Bronchial epithelial cell (primary cell): ENCODE results near the gene ARHGAP42. TPM values are rescaled to one million over a fixed set of nuclear protein-coding genes. Genes with fewer than 3 reads are reported as not detected.

Experiments
- DNase-seq: peaks from one replicate; pipeline ENCODE4 v3.0.0-alpha.2; 2010; ENCODE audit warnings: low read depth
- FAIRE-seq: peaks from 2 replicates; lab custom pipeline; 2011; peaks lifted over from hg19 to GRCh38; lab: Jason Lieb, UNC
- H3K27me3 ChIP-seq: 2 replicates; pipeline ENCODE4 v1.5.1; 2011; ENCODE audit warnings: low read length; ENCODE audit not compliant: control insufficient read depth, insufficient read depth
- H3K36me3 ChIP-seq: 2 replicates; pipeline ENCODE4 v1.5.1; 2011; ENCODE audit warnings: low read length; ENCODE audit not compliant: control insufficient read depth, insufficient read depth
- H3K4me3 ChIP-seq: 2 replicates; pipeline ENCODE4 v1.5.1; 2011; ENCODE audit warnings: mild to moderate bottlenecking, low read depth, low read length, control low read depth
- total RNA-seq: library from RNA; depleted of rRNA; stranded (reverse); fragments of >200 nt; gene quantifications from 2 replicates; pipeline ENCODE4 v1.2.1, GENCODE V29; 2014
- TF ChIP-seq, protein P1 (sequence below): IDR thresholded peaks from 2 replicates; pipeline ENCODE4 v1.5.1; 2011; ENCODE audit warnings: mild to moderate bottlenecking, moderate library complexity, low read length, control low read depth, inconsistent platforms; ENCODE audit not compliant: insufficient read depth, severe bottlenecking

The ARHGAP42 gene
- total RNA-seq, 1 donor from 2014 or later: 5.3 TPM

DNA sequence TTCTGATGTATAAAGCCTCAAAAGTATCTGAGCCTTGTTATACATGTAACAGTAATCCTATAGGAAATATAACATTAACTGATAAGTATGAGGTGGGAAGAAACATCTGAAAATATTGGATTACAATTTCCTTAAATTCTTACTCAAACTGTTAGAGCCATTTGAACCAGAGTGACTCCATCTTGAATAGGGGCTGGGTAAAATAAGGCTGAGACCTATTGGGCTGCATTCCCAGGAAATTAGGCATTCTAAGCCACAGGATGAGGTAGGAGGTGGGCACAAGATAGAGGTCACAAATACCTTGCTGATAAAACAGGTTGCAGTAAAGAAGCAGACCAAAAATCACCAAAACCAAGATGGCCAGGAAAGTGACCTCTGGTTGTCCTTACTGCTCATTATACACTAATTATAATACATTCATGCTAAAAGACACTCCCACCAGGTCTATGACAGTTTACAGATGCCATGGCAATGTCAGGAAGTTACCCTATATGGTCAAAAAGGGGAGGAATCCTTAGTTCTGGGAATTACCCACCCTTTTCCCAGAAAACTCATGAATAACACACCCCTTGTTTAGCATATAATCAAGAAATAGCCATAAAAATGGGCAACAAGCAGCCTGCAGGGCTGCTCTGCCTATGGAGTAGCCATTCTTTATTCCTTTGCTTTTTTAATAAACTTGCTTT lies 327.7 kb downstream of the ARHGAP42 start:
- no peak overlapping the region for H3K4me3 ChIP-seq
- TF ChIP-seq, protein P1, sequence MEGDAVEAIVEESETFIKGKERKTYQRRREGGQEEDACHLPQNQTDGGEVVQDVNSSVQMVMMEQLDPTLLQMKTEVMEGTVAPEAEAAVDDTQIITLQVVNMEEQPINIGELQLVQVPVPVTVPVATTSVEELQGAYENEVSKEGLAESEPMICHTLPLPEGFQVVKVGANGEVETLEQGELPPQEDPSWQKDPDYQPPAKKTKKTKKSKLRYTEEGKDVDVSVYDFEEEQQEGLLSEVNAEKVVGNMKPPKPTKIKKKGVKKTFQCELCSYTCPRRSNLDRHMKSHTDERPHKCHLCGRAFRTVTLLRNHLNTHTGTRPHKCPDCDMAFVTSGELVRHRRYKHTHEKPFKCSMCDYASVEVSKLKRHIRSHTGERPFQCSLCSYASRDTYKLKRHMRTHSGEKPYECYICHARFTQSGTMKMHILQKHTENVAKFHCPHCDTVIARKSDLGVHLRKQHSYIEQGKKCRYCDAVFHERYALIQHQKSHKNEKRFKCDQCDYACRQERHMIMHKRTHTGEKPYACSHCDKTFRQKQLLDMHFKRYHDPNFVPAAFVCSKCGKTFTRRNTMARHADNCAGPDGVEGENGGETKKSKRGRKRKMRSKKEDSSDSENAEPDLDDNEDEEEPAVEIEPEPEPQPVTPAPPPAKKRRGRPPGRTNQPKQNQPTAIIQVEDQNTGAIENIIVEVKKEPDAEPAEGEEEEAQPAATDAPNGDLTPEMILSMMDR: no peak
- DNase-seq (no peak), FAIRE-seq (no peak)
- no peaks in the 10 kb centered on the region for H3K36me3 ChIP-seq
- H3K27me3 ChIP-seq: no peaks in the 10 kb centered on the region

DNA sequence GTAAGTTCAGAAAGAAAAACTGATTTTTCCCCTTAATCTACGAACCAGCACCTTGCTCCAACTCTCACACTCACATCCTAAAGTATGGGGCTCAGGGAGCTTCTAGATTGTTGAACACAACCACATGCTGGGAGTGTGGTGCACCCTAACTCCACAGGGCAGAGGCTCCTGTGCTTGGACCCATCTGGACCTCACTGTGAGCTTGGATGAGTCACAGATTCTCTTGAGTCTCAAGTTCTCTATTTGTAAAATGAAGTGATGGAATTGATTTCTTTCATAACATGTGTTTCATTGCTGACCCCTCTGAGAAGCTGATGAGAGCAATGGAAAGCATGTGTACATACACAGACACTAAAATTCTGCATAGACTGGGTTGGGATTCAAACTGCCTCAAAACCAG lies 332.8 kb downstream of the ARHGAP42 start:
- Histone ChIP-seq H3K4me3 (no peak overlapping the region), H3K27me3 (no peaks in the 10 kb centered on the region), H3K36me3 (no peaks in the 10 kb centered on the region)
- DNase-seq (no peak), FAIRE-seq (no peak)
- TF ChIP-seq, protein P1: no peak

DNA sequence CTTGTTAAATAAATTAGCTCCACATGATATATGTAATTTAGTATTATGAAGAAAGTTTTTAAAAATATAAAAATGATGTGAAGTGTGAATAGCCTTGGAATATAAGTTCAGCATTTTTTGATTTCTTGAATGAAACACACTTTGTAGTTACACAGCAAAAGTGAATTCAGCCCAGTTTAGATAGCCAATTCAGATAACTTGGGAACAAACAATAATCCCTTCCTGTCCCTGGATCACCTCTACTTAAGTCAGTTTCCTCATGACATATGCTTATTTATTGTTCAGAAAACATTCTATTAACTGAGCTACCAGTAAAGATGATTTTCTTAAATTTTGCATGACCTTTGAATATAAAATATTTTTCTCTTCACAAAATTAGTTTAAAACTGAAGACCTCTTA lies 335.2 kb downstream of the ARHGAP42 start:
- no peak for FAIRE-seq
- Histone ChIP-seq H3K36me3 (no peaks in the 10 kb centered on the region), H3K27me3 (no peaks in the 10 kb centered on the region), H3K4me3 (no peak overlapping the region)
- no peak for DNase-seq
- TF ChIP-seq, protein P1: no peak

DNA sequence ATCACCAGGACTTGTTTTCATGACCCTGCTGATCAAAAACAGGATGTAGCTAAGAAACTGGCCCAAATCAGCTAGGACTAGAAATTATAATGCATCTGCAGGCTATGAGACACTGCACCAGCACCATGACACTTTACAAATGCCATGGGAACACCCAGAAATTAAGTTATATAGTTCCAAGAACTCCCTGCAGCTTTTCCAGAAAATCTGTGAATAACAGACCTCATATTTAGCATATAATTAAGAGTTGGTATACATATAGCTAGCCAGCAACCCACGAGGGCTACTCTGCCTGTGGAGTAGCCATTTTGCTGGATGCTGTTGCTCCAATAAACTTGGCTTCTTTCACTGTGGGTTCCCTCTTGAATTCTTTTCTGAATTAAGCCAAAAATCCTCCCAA lies 341.6 kb downstream of the ARHGAP42 start:
- H3K36me3 ChIP-seq: no peaks in the 10 kb centered on the region
- TF ChIP-seq, protein P1: no peak
- H3K27me3 ChIP-seq: no peaks in the 10 kb centered on the region
- H3K4me3 ChIP-seq: no peak overlapping the region
- FAIRE-seq (no peak), DNase-seq (no peak)

DNA sequence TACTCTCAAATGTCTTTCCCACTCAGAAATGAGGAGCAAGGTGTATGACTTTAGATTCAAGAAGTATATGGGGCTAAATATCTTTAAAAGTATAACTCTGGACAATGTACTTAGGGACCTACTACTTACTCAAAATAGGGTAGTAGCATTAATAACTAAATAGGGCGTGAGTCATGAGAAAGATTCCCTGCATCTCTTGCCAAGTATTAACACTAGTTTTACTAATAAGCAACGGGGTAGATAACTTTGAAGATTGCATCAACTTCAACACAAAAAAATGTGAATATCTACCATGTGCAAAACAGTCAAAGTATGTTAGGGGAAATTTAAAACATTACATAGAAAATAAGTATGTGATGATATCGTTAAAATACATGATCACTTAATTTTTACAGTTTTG lies 342.9 kb downstream of the ARHGAP42 start:
- Histone ChIP-seq H3K27me3 (no peaks in the 10 kb centered on the region), H3K4me3 (no peak overlapping the region), H3K36me3 (no peaks in the 10 kb centered on the region)
- no peak for FAIRE-seq
- TF ChIP-seq, protein P1: no peak
- DNase-seq: no peak

DNA sequence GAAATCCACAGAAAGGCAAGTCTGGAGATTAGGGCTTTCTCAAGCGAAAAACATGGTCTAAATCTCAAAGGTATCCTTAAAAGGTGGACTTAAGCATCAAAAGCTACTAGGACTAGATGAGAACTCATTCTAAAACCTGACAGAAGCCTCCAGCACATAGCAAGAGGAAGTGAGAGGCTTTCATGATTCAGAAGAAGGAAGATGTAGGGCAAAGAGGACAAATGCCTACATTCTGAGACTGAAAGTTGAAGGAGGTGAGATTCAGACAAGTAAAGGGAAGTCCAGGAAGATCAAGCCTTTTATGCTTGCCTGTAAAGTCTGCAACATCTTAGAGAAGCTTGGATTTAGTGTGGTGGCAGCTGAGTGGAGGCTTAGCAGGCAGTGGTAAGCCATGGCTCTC lies 343.6 kb downstream of the ARHGAP42 start:
- TF ChIP-seq, protein P1: no peak
- Histone ChIP-seq H3K27me3 (no peaks in the 10 kb centered on the region), H3K36me3 (no peaks in the 10 kb centered on the region), H3K4me3 (no peak overlapping the region)
- FAIRE-seq: no peak
- DNase-seq: no peak
